ENCODE data around the gene CYP4B1.

The CYP4B1 gene

GRCh38 chr1:46761740-46762139, 37.1 kb upstream of the CYP4B1 start:
- H3K27me3 ChIP-seq (ENCODE audit: low read depth, low read length), result no peaks in the 10 kb centered on the region
- H4K20me1 ChIP-seq (ENCODE audit: insufficient read depth, low read length), result no peaks in the 10 kb centered on the region
- no peaks in the 10 kb centered on the region for H3K9me3 ChIP-seq (ENCODE audit: insufficient read depth, low read length)
- H3K79me2 ChIP-seq (ENCODE audit: low read length), result no peaks in the 10 kb centered on the region
- no peak overlapping the region for H3K4me3 ChIP-seq (ENCODE audit: low read length)
- no peaks in the 10 kb centered on the region for H3K4me1 ChIP-seq (ENCODE audit: low read length)
- no peak overlapping the region for H2AFZ ChIP-seq (ENCODE audit: low read depth, low read length)
- no peak overlapping the region for H3K27ac ChIP-seq (ENCODE audit: low read length)
- H3K36me3 ChIP-seq (replicated peaks; ENCODE audit: low read depth, low read length), result no peaks in the 10 kb centered on the region
- H3K4me2 ChIP-seq (ENCODE audit: low read length), result no peak overlapping the region
- no peak for TF ChIP-seq CTCF (IDR thresholded peaks at IDR 0.05; ENCODE audit: low read depth, low read length)
- TF ChIP-seq EZH2phosphoT487 (IDR thresholded peaks at IDR 0.05; ENCODE audit: low read depth), result no peak
- H3K9ac ChIP-seq (ENCODE audit: low read length), result no peak overlapping the region

DNA sequence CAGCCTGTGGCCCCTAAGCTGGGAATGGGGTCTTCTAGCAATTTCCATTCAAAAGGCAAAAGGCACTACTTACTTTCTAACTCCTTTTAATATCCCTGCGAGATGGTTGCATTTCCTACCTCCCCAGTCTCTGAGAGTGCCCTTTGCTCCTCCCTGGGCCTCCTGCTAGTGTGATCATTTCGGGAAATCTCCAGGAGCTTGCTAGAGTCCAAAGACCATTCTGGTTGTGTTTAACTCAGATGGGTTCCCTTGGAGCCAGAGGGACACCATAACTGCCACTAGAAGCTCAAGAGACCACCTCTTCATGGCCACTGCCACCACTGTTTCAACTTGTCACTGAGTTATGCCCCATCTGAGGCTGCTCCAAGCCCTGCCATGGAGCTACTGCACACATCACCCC, 34.4 kb upstream of the CYP4B1 start:
- H2AFZ ChIP-seq (ENCODE audit: low read depth, low read length), result no peak overlapping the region
- no peak overlapping the region for H3K4me3 ChIP-seq (ENCODE audit: low read length)
- no peak overlapping the region for H3K27ac ChIP-seq (ENCODE audit: low read length)
- H3K36me3 ChIP-seq (replicated peaks; ENCODE audit: low read depth, low read length), result no peaks in the 10 kb centered on the region
- H3K79me2 ChIP-seq (ENCODE audit: low read length), result no peaks in the 10 kb centered on the region
- H3K9ac ChIP-seq (ENCODE audit: low read length), result no peak overlapping the region
- H3K4me1 ChIP-seq (ENCODE audit: low read length), result no peaks in the 10 kb centered on the region
- H3K9me3 ChIP-seq (ENCODE audit: insufficient read depth, low read length), result no peaks in the 10 kb centered on the region
- TF ChIP-seq EZH2phosphoT487 (IDR thresholded peaks at IDR 0.05; ENCODE audit: low read depth), result no peak
- no peak for TF ChIP-seq CTCF (IDR thresholded peaks at IDR 0.05; ENCODE audit: low read depth, low read length)
- H3K4me2 ChIP-seq (ENCODE audit: low read length), result no peak overlapping the region
- H3K27me3 ChIP-seq (ENCODE audit: low read depth, low read length), result no peaks in the 10 kb centered on the region
- H4K20me1 ChIP-seq (ENCODE audit: insufficient read depth, low read length), result no peaks in the 10 kb centered on the region

- H3K9ac ChIP-seq (ENCODE audit: low read length), result no peak overlapping the region
- no peaks in the 10 kb centered on the region for H3K79me2 ChIP-seq (ENCODE audit: low read length)
- no peaks in the 10 kb centered on the region for H3K9me3 ChIP-seq (ENCODE audit: insufficient read depth, low read length)
- H3K27ac ChIP-seq (ENCODE audit: low read length), result no peak overlapping the region
- no peaks in the 10 kb centered on the region for H3K27me3 ChIP-seq (ENCODE audit: low read depth, low read length)
- no peak for TF ChIP-seq EZH2phosphoT487 (IDR thresholded peaks at IDR 0.05; ENCODE audit: low read depth)
- TF ChIP-seq CTCF (IDR thresholded peaks at IDR 0.05; ENCODE audit: low read depth, low read length), result no peak
- no peak overlapping the region for H3K4me2 ChIP-seq (ENCODE audit: low read length)
- no peak overlapping the region for H3K4me3 ChIP-seq (ENCODE audit: low read length)
- no peak overlapping the region for H2AFZ ChIP-seq (ENCODE audit: low read depth, low read length)
- H3K4me1 ChIP-seq (ENCODE audit: low read length), result no peaks in the 10 kb centered on the region
- H4K20me1 ChIP-seq (ENCODE audit: insufficient read depth, low read length), result no peaks in the 10 kb centered on the region
- no peaks in the 10 kb centered on the region for H3K36me3 ChIP-seq (replicated peaks; ENCODE audit: low read depth, low read length)
Observed at GRCh38 chr1:46767649-46768282, 31.1 kb upstream of the CYP4B1 start.

DNA sequence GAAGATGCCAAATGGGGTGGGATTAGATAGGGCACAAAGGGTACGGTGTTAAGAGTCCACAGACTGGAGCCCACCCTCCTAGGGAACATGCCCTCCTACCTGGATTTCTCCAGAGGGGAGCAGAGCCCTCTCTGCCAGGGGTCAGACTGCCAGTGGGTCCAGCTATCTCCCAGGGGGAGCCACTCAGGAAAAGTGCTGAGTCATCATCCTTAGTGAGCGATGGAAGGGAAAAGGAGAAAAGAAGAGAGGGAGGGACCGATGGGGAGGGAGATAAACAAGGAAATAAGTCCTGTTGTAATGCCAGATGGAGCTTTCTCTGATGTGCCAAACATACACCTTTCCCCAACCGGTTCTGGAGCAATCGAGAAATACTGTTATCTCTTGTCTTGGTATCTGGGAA, 30.4 kb upstream of the CYP4B1 start:
- TF ChIP-seq CTCF (IDR thresholded peaks at IDR 0.05; ENCODE audit: low read depth, low read length) (no peak), EZH2phosphoT487 (IDR thresholded peaks at IDR 0.05; ENCODE audit: low read depth) (no peak)
- Histone ChIP-seq H2AFZ (ENCODE audit: low read depth, low read length) (no peak overlapping the region), H3K27ac (ENCODE audit: low read length) (no peak overlapping the region), H3K4me2 (ENCODE audit: low read length) (no peak overlapping the region), H4K20me1 (ENCODE audit: insufficient read depth, low read length) (no peaks in the 10 kb centered on the region), H3K4me1 (ENCODE audit: low read length) (no peaks in the 10 kb centered on the region), H3K79me2 (ENCODE audit: low read length) (no peaks in the 10 kb centered on the region), H3K4me3 (ENCODE audit: low read length) (no peak overlapping the region), H3K9me3 (ENCODE audit: insufficient read depth, low read length) (no peaks in the 10 kb centered on the region), H3K27me3 (ENCODE audit: low read depth, low read length) (no peaks in the 10 kb centered on the region), H3K9ac (ENCODE audit: low read length) (no peak overlapping the region), H3K36me3 (replicated peaks; ENCODE audit: low read depth, low read length) (no peaks in the 10 kb centered on the region)
